D721Med (cell line): ENCODE measurements around the gene RAB30.
"Not testable (repeated sequence)": the region's sequence is repeated elsewhere in the genome, so short reads cannot be mapped to it uniquely, and the experiment has no call there.

Source experiments
- DNase-seq: peaks from one replicate; pipeline ENCODE4 v3.0.0; 2011; ENCODE audit warnings: low spot score; ENCODE audit not compliant: insufficient read length
- FAIRE-seq: peaks from 2 replicates; lab custom pipeline; 2011; peaks lifted over from hg19 to GRCh38; lab: Jason Lieb, UNC
- CTCF ChIP-seq: IDR thresholded peaks from 2 replicates; pipeline ENCODE4 v1.5.1; 2012; ENCODE audit warnings: mild to moderate bottlenecking, control low read depth; ENCODE audit not compliant: insufficient read depth; ENCODE audit errors: missing control alignments

Gene RAB30

GRCh38 chr11:83011333-83012167, 60.1 kb downstream of the RAB30 start:
- DNase-seq (no peak), FAIRE-seq (no peak)
- TF ChIP-seq CTCF = no peak

GRCh38 chr11:83009999-83010398, 61.7 kb downstream of the RAB30 start:
- FAIRE-seq (no peak), DNase-seq (no peak)
- TF ChIP-seq CTCF = no peak

- FAIRE-seq, DNase-seq: not testable (repeated sequence)
Observed at GRCh38 chr11:83009136-83009535, 62.6 kb downstream of the RAB30 start.

- FAIRE-seq = no peak
Observed at GRCh38 chr11:83008581-83008923, 63.1 kb downstream of the RAB30 start.

GRCh38 chr11:83007909-83008580, 63.7 kb downstream of the RAB30 start:
- no peak for TF ChIP-seq CTCF
- FAIRE-seq = peak; percentile 84
- DNase-seq = peak; percentile 34

More at GRCh38 chr11:83008581-83008923, 63.1 kb downstream of the RAB30 start:
- no peak for DNase-seq
- no peak for TF ChIP-seq CTCF

GRCh38 chr11:83007477-83007876, 64.2 kb downstream of the RAB30 start:
- DNase-seq = no peak
- TF ChIP-seq CTCF = no peak
- no peak for FAIRE-seq

GRCh38 chr11:83006877-83007330, 64.8 kb downstream of the RAB30 start:
- no peak for DNase-seq
- no peak for TF ChIP-seq CTCF
- FAIRE-seq = no peak
